Skeletal muscle tissue (tissue), 4 donors: Measurements from ENCODE around the gene CLDN18. TPM values are rescaled to one million over a fixed set of nuclear protein-coding genes. Genes with fewer than 3 reads are reported as not detected.

Source experiments
- H3K27ac ChIP-seq: one replicate; pipeline ENCODE4 v1.7.0; 2013; ENCODE audit warnings: mild to moderate bottlenecking, low read depth, low read length, inconsistent platforms
- H3K27me3 ChIP-seq, 3 donors: one replicate each; pipeline ENCODE4 v1.7.0; 2013; ENCODE audit warnings: low read length in 3 of 3; ENCODE audit not compliant: control insufficient read depth in 3 of 3, insufficient read depth in 3 of 3
- H3K36me3 ChIP-seq, 3 donors: one replicate each; pipeline ENCODE4 v1.7.0; 2013; ENCODE audit warnings: low read length in 3 of 3; ENCODE audit not compliant: control insufficient read depth in 3 of 3, insufficient read depth in 3 of 3
- H3K4me1 ChIP-seq, 3 donors: one replicate each; pipeline ENCODE4 v1.7.0; 2013; ENCODE audit warnings: low read length in 3 of 3, mild to moderate bottlenecking in 3 of 3; ENCODE audit not compliant: control insufficient read depth in 3 of 3, insufficient read depth in 3 of 3
- H3K4me3 ChIP-seq, 3 donors: one replicate each; pipeline ENCODE4 v1.7.0; 2013; ENCODE audit warnings: low read length in 3 of 3
- H3K9ac ChIP-seq, 3 donors: one replicate each; pipeline ENCODE4 v1.7.0; 2013; ENCODE audit warnings: low read length in 3 of 3, mild to moderate bottlenecking in 3 of 3, moderate library complexity in 2 of 3, low read depth in 1 of 3
- H3K9me3 ChIP-seq, 3 donors: one replicate each; pipeline ENCODE4 v1.7.0; 2013; ENCODE audit warnings: low read length in 3 of 3; ENCODE audit not compliant: control insufficient read depth in 3 of 3
- total RNA-seq: library from RNA; depleted of rRNA; stranded (reverse); fragments of >200 nt; gene quantifications from one replicate; pipeline ENCODE4 v1.2.3, GENCODE V29; 2014
- donor health status: Osteomylitis.

The CLDN18 gene
- under 0.01 TPM for total RNA-seq

GRCh38 chr3:138009476-138010272 is at the start of gene CLDN18:
CLDN18 (plus strand) TSS chr3:138010165; CDS start chr3:138010226, 61 bp downstream.
- H3K4me3 ChIP-seq = no peak within 1 kb of the TSS
- H3K27ac ChIP-seq = no peak within 1 kb of the TSS
- no peak within 1 kb of the TSS for H3K9ac ChIP-seq
- H3K4me1 ChIP-seq = no peaks in the 10 kb centered on the region
- no peaks in the 10 kb centered on the region for H3K27me3 ChIP-seq
- no peaks in the 10 kb centered on the region for H3K36me3 ChIP-seq
- no peaks in the 10 kb centered on the region for H3K9me3 ChIP-seq

- no peak overlapping the region for H3K27ac ChIP-seq
- no peaks in the 10 kb centered on the region for H3K27me3 ChIP-seq
- no peaks in the 10 kb centered on the region for H3K4me1 ChIP-seq
Measured at GRCh38 chr3:137962251-137962650, 47.7 kb upstream of the CLDN18 start.

GRCh38 chr3:137963463-137963862 is 46.5 kb upstream of the CLDN18 start:
- Histone ChIP-seq H3K4me1 (no peaks in the 10 kb centered on the region), H3K27me3 (no peaks in the 10 kb centered on the region), H3K36me3 (no peaks in the 10 kb centered on the region), H3K4me3 (no peak overlapping the region), H3K9ac (no peak overlapping the region), H3K9me3 (no peaks in the 10 kb centered on the region), H3K27ac (no peak overlapping the region)

More at GRCh38 chr3:137962251-137962650, 47.7 kb upstream of the CLDN18 start:
- H3K4me3 ChIP-seq = no peak overlapping the region
- no peaks in the 10 kb centered on the region for H3K9me3 ChIP-seq
- H3K9ac ChIP-seq = no peak overlapping the region
- H3K36me3 ChIP-seq = no peaks in the 10 kb centered on the region

- Histone ChIP-seq H3K4me3 (no peak overlapping the region), H3K27ac (no peak overlapping the region), H3K9ac (no peak overlapping the region), H3K27me3 (peaks cover 0 to 5% (median 0%) of the 10 kb centered on the region in 3 donors), H3K36me3 (no peaks in the 10 kb centered on the region), H3K4me1 (no peaks in the 10 kb centered on the region), H3K9me3 (no peaks in the 10 kb centered on the region)
Measured at GRCh38 chr3:137970914-137971831, 38.8 kb upstream of the CLDN18 start.

GRCh38 chr3:137972396-137972795 is 37.6 kb upstream of the CLDN18 start:
- no peaks in the 10 kb centered on the region for H3K36me3 ChIP-seq
- no peak overlapping the region for H3K9ac ChIP-seq
- H3K9me3 ChIP-seq = no peaks in the 10 kb centered on the region
- H3K27ac ChIP-seq = no peak overlapping the region
- no peaks in the 10 kb centered on the region for H3K4me1 ChIP-seq
- H3K4me3 ChIP-seq = no peak overlapping the region
- H3K27me3 ChIP-seq = peaks cover 0 to 5% (median 0%) of the 10 kb centered on the region in 3 donors

GRCh38 chr3:137978328-137978727 is 31.6 kb upstream of the CLDN18 start:
- H3K9me3 ChIP-seq = no peaks in the 10 kb centered on the region
- no peaks in the 10 kb centered on the region for H3K36me3 ChIP-seq
- H3K9ac ChIP-seq = no peak overlapping the region
- H3K4me1 ChIP-seq = no peaks in the 10 kb centered on the region
- no peak overlapping the region for H3K27ac ChIP-seq
- H3K27me3 ChIP-seq = no peaks in the 10 kb centered on the region
- no peak overlapping the region for H3K4me3 ChIP-seq

- Histone ChIP-seq H3K27ac (no peak overlapping the region), H3K36me3 (no peaks in the 10 kb centered on the region), H3K4me1 (no peaks in the 10 kb centered on the region), H3K9me3 (no peaks in the 10 kb centered on the region), H3K4me3 (no peak overlapping the region), H3K27me3 (no peaks in the 10 kb centered on the region), H3K9ac (no peak overlapping the region)
Measured at GRCh38 chr3:137987723-137988122, 22.2 kb upstream of the CLDN18 start.

GRCh38 chr3:137988152-137988551 is 21.8 kb upstream of the CLDN18 start:
- H3K9ac ChIP-seq = no peak overlapping the region
- no peaks in the 10 kb centered on the region for H3K27me3 ChIP-seq
- no peaks in the 10 kb centered on the region for H3K4me1 ChIP-seq
- H3K36me3 ChIP-seq = no peaks in the 10 kb centered on the region
- H3K9me3 ChIP-seq = no peaks in the 10 kb centered on the region
- H3K27ac ChIP-seq = no peak overlapping the region
- H3K4me3 ChIP-seq = no peak overlapping the region

- Histone ChIP-seq H3K36me3 (no peaks in the 10 kb centered on the region), H3K4me3 (no peak overlapping the region), H3K4me1 (no peaks in the 10 kb centered on the region), H3K9me3 (no peaks in the 10 kb centered on the region), H3K9ac (no peak overlapping the region), H3K27me3 (no peaks in the 10 kb centered on the region), H3K27ac (no peak overlapping the region)
Measured at GRCh38 chr3:137988982-137989381, 21.0 kb upstream of the CLDN18 start.

GRCh38 chr3:137990427-137990826 is 19.5 kb upstream of the CLDN18 start:
- H3K27me3 ChIP-seq = no peaks in the 10 kb centered on the region
- no peak overlapping the region for H3K4me3 ChIP-seq
- H3K9me3 ChIP-seq = no peaks in the 10 kb centered on the region
- H3K9ac ChIP-seq = no peak overlapping the region
- no peaks in the 10 kb centered on the region for H3K36me3 ChIP-seq
- H3K4me1 ChIP-seq = no peaks in the 10 kb centered on the region
- H3K27ac ChIP-seq = no peak overlapping the region
